KMS-11 (cell line): ENCODE measurements around the gene HNF4A.

Source experiments
- H2AFZ ChIP-seq: fragments of 200-600 bp; sonication (generic); 2 replicates; pipeline ENCODE4 v1.6.1; 2016; ENCODE audit warnings: antibody characterized with exemption, mixed run types, low read depth
- H3K27ac ChIP-seq: fragments of 200-600 bp; sonication (generic); 2 replicates; pipeline ENCODE4 v1.6.1; 2016; ENCODE audit warnings: mild to moderate bottlenecking, mixed run types
- H3K27me3 ChIP-seq: fragments of 200-600 bp; sonication (generic); 2 replicates; pipeline ENCODE4 v1.6.1; 2017; ENCODE audit warnings: mild to moderate bottlenecking, low read depth, mixed run types, moderate library complexity; ENCODE audit not compliant: insufficient read depth
- H3K36me3 ChIP-seq: fragments of 200-600 bp; sonication (generic); 2 replicates; pipeline ENCODE4 v1.6.1; 2017; ENCODE audit warnings: mild to moderate bottlenecking, mixed run types; ENCODE audit not compliant: insufficient read depth
- H3K4me1 ChIP-seq: fragments of 200-600 bp; sonication (generic); 2 replicates; pipeline ENCODE4 v1.6.1; 2016; ENCODE audit warnings: mild to moderate bottlenecking, low read depth, mixed run types; ENCODE audit not compliant: poor library complexity, severe bottlenecking
- H3K4me2 ChIP-seq: fragments of 200-600 bp; sonication (generic); 2 replicates; pipeline ENCODE4 v1.7.0; 2016; ENCODE audit warnings: mild to moderate bottlenecking, mixed run types
- H3K4me3 ChIP-seq: fragments of 200-600 bp; sonication (generic); IDR thresholded peaks from 2 replicates; pipeline ENCODE4 v1.6.1; 2017; ENCODE audit warnings: low read depth, low read length, mixed read lengths; ENCODE audit not compliant: insufficient read depth
- H3K79me2 ChIP-seq: fragments of 200-600 bp; sonication (generic); 2 replicates; pipeline ENCODE4 v1.6.1; 2016; ENCODE audit warnings: low read depth, mixed run types; ENCODE audit not compliant: insufficient read depth
- H3K9ac ChIP-seq: fragments of 200-600 bp; sonication (generic); 2 replicates; pipeline ENCODE4 v1.6.1; 2016; ENCODE audit warnings: mild to moderate bottlenecking, mixed run types
- H4K20me1 ChIP-seq: fragments of 200-600 bp; sonication (generic); 2 replicates; pipeline ENCODE4 v1.6.1; 2016; ENCODE audit warnings: mild to moderate bottlenecking, mixed run types; ENCODE audit not compliant: insufficient read depth
- TF ChIP-seq, protein P1 (sequence below): fragments of 200-600 bp; sonication (generic); conservative IDR thresholded peaks from 2 replicates; pipeline ENCODE4 v1.6.1; 2017; ENCODE audit warnings: low read depth, mild to moderate bottlenecking, antibody characterized with exemption, low read length, moderate library complexity, mixed read lengths

Gene HNF4A

DNA sequence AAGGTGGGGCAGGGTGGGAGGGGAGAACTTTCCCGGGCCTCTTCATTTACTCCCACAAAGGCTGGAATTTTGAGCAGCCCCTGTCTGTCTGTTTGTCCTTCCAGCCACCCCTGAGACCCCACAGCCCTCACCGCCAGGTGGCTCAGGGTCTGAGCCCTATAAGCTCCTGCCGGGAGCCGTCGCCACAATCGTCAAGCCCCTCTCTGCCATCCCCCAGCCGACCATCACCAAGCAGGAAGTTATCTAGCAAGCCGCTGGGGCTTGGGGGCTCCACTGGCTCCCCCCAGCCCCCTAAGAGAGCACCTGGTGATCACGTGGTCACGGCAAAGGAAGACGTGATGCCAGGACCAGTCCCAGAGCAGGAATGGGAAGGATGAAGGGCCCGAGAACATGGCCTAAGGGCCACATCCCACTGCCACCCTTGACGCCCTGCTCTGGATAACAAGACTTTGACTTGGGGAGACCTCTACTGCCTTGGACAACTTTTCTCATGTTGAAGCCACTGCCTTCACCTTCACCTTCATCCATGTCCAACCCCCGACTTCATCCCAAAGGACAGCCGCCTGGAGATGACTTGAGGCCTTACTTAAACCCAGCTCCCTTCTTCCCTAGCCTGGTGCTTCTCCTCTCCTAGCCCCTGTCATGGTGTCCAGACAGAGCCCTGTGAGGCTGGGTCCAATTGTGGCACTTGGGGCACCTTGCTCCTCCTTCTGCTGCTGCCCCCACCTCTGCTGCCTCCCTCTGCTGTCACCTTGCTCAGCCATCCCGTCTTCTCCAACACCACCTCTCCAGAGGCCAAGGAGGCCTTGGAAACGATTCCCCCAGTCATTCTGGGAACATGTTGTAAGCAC lies 74.1 kb downstream of the HNF4A start:
- H3K36me3 ChIP-seq = no peaks in the 10 kb centered on the region

DNA sequence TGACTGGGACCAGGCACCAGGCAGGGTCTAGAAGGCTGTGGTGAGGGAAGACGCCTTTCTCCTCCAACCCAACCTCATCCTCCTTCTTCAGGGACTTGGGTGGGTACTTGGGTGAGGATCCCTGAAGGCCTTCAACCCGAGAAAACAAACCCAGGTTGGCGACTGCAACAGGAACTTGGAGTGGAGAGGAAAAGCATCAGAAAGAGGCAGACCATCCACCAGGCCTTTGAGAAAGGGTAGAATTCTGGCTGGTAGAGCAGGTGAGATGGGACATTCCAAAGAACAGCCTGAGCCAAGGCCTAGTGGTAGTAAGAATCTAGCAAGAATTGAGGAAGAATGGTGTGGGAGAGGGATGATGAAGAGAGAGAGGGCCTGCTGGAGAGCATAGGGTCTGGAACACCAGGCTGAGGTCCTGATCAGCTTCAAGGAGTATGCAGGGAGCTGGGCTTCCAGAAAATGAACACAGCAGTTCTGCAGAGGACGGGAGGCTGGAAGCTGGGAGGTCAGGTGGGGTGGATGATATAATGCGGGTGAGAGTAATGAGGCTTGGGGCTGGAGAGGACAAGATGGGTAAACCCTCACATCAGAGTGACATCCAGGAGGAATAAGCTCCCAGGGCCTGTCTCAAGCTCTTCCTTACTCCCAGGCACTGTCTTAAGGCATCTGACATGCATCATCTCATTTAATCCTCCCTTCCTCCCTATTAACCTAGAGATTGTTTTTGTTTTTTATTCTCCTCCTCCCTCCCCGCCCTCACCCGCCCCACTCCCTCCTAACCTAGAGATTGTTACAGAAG lies 75.0 kb downstream of the HNF4A start:
- Histone ChIP-seq H3K36me3 (no peaks in the 10 kb centered on the region), H3K4me2 (no peak overlapping the region), H3K27ac (no peak overlapping the region), H3K9ac (no peak overlapping the region), H4K20me1 (no peaks in the 10 kb centered on the region), H3K27me3 (peaks cover 4% of the 10 kb centered on the region; the same call in 1 of the 2 replicates), H2AFZ (no peak overlapping the region), H3K4me1 (no peaks in the 10 kb centered on the region), H3K4me3 (no peak overlapping the region), H3K79me2 (no peaks in the 10 kb centered on the region)
- TF ChIP-seq, protein P1, sequence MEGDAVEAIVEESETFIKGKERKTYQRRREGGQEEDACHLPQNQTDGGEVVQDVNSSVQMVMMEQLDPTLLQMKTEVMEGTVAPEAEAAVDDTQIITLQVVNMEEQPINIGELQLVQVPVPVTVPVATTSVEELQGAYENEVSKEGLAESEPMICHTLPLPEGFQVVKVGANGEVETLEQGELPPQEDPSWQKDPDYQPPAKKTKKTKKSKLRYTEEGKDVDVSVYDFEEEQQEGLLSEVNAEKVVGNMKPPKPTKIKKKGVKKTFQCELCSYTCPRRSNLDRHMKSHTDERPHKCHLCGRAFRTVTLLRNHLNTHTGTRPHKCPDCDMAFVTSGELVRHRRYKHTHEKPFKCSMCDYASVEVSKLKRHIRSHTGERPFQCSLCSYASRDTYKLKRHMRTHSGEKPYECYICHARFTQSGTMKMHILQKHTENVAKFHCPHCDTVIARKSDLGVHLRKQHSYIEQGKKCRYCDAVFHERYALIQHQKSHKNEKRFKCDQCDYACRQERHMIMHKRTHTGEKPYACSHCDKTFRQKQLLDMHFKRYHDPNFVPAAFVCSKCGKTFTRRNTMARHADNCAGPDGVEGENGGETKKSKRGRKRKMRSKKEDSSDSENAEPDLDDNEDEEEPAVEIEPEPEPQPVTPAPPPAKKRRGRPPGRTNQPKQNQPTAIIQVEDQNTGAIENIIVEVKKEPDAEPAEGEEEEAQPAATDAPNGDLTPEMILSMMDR = no peak

More for the DNA sequence above, 74.1 kb downstream of the HNF4A start:
- no peak overlapping the region for H2AFZ ChIP-seq
- no peak overlapping the region for H3K4me3 ChIP-seq
- H4K20me1 ChIP-seq = no peaks in the 10 kb centered on the region
- H3K4me1 ChIP-seq = no peaks in the 10 kb centered on the region
- no peak overlapping the region for H3K4me2 ChIP-seq
- no peak overlapping the region for H3K27ac ChIP-seq
- TF ChIP-seq, protein P1 = no peak
- no peaks in the 10 kb centered on the region for H3K79me2 ChIP-seq
- peaks cover 4% of the 10 kb centered on the region; the same call in 1 of the 2 replicates for H3K27me3 ChIP-seq
- H3K9ac ChIP-seq = no peak overlapping the region

DNA sequence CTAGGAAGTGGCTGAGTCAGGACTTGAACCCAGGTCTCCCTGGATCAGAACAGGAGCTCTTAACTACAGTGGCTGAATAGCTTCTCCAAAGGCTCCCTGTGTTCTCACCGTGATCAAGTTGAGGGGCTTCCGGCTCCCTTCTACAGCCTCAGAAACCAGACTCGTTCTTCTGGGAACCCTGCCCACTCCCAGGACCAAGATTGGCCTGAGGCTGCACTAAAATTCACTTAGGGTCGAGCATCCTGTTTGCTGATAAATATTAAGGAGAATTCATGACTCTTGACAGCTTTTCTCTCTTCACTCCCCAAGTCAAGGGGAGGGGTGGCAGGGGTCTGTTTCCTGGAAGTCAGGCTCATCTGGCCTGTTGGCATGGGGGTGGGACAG lies 75.6 kb downstream of the HNF4A start:
- Histone ChIP-seq H3K36me3 (no peaks in the 10 kb centered on the region), H3K4me3 (no peak overlapping the region), H3K4me1 (no peaks in the 10 kb centered on the region), H3K27ac (no peak overlapping the region), H4K20me1 (no peaks in the 10 kb centered on the region), H2AFZ (no peak overlapping the region), H3K9ac (no peak overlapping the region), H3K27me3 (peaks cover 4% of the 10 kb centered on the region; the same call in 1 of the 2 replicates), H3K79me2 (no peaks in the 10 kb centered on the region), H3K4me2 (no peak overlapping the region)
- TF ChIP-seq, protein P1 = no peak

DNA sequence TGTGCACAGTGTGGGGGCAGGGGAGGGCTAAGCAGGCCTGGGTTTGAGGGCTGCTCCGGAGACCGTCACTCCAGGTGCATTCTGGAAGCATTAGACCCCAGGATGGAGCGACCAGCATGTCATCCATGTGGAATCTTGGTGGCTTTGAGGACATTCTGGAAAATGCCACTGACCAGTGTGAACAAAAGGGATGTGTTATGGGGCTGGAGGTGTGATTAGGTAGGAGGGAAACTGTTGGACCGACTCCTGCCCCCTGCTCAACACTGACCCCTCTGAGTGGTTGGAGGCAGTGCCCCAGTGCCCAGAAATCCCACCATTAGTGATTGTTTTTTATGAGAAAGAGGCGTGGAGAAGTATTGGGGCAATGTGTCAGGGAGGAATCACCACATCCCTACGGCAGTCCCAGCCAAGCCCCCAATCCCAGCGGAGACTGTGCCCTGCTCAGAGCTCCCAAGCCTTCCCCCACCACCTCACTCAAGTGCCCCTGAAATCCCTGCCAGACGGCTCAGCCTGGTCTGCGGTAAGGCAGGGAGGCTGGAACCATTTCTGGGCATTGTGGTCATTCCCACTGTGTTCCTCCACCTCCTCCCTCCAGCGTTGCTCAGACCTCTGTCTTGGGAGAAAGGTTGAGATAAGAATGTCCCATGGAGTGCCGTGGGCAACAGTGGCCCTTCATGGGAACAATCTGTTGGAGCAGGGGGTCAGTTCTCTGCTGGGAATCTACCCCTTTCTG lies 76.2 kb downstream of the HNF4A start:
- TF ChIP-seq, protein P1 = no peak
- H3K36me3 ChIP-seq = no peaks in the 10 kb centered on the region
- H3K27me3 ChIP-seq = 0 out of 2 replicates have a peak, but pooled peaks cover 4% of the 10 kb centered on the region
- H3K27ac ChIP-seq = no peak overlapping the region
- no peaks in the 10 kb centered on the region for H3K79me2 ChIP-seq
- H4K20me1 ChIP-seq = no peaks in the 10 kb centered on the region
- H2AFZ ChIP-seq = no peak overlapping the region
- no peak overlapping the region for H3K4me3 ChIP-seq
- no peak overlapping the region for H3K9ac ChIP-seq
- no peak overlapping the region for H3K4me2 ChIP-seq
- H3K4me1 ChIP-seq = no peaks in the 10 kb centered on the region
